ENCODE measurements around the gene BTBD2.

BTBD2 gene

GRCh38 chr19:1956868-1957492, 58.5 kb downstream of the BTBD2 start:
- no peak for DNase-seq

- no peak for DNase-seq
These were observed 59.4 kb downstream of the BTBD2 start for GRCh38 chr19:1956122-1956494.

GRCh38 chr19:1955171-1956121, 60.1 kb downstream of the BTBD2 start:
- no peak for DNase-seq

GRCh38 chr19:1954532-1954933, 61.0 kb downstream of the BTBD2 start:
- DNase-seq = no peak

GRCh38 chr19:1953441-1954094, 61.9 kb downstream of the BTBD2 start:
- DNase-seq = no peak

- no peak for DNase-seq
These were observed 62.5 kb downstream of the BTBD2 start for GRCh38 chr19:1953037-1953436.

GRCh38 chr19:1952635-1953034, 62.9 kb downstream of the BTBD2 start:
- no peak for DNase-seq

- no peak for DNase-seq
These were observed 64.9 kb downstream of the BTBD2 start for GRCh38 chr19:1950640-1951039.

- DNase-seq = no peak
These were observed 66.0 kb downstream of the BTBD2 start for GRCh38 chr19:1949304-1950101.

- DNase-seq = no peak
These were observed 67.8 kb downstream of the BTBD2 start for GRCh38 chr19:1947651-1948209.

- no peak for DNase-seq
These were observed 69.6 kb downstream of the BTBD2 start for GRCh38 chr19:1945899-1946298.

GRCh38 chr19:1944916-1945561, 70.5 kb downstream of the BTBD2 start:
- DNase-seq = no peak

GRCh38 chr19:1944088-1944915, 71.2 kb downstream of the BTBD2 start:
- no peak for DNase-seq

GRCh38 chr19:1943661-1944087, 71.8 kb downstream of the BTBD2 start:
- DNase-seq = no peak

GRCh38 chr19:1942934-1943555, 72.5 kb downstream of the BTBD2 start:
- no peak for DNase-seq

- DNase-seq = peak; percentile 43
These were observed 73.2 kb downstream of the BTBD2 start for GRCh38 chr19:1942078-1942933.

- no peak for DNase-seq
These were observed 74.1 kb downstream of the BTBD2 start, which contains the start of gene CSNK1G2 for GRCh38 chr19:1941146-1942077. Gene CSNK1G2 (plus strand): TSS chr19:1941172. CDS start chr19:1969773, 28,601 bp downstream.

GRCh38 chr19:1938071-1938470, 77.4 kb downstream of the BTBD2 start:
- DNase-seq = no peak
